Peyer's patch (tissue), 4 donors: ENCODE results near the gene MYBPH. TPM values are rescaled to one million over a fixed set of nuclear protein-coding genes. Genes with fewer than 3 reads are reported as not detected.
A peak's percentile ranks its signal among the peaks of the same experiment; 100 is the strongest.

ENCODE experiments used
- DNase-seq, 3 donors: peaks; one replicate each; pipeline ENCODE4 v3.0.0-alpha.2; 2017 to 2019
- H3K27ac ChIP-seq, 4 donors: fragments of 200-600 bp; sonication (generic); one replicate each; pipeline ENCODE4 v1.5.1; 2016 to 2019
- H3K27me3 ChIP-seq, 2 donors: fragments of 200-600 bp; sonication (generic); one replicate each; pipeline ENCODE4 v1.5.1; 2019
- H3K36me3 ChIP-seq, 3 donors: fragments of 200-600 bp; sonication (generic); one replicate each; pipeline ENCODE4 v1.5.1; 2016 to 2019
- H3K4me1 ChIP-seq, 4 donors: fragments of 200-600 bp; sonication (generic); one replicate each; pipeline ENCODE4 v1.5.1; 2016 to 2019
- H3K4me3 ChIP-seq, 4 donors: fragments of 200-600 bp; sonication (generic); 1 replicate in 3 of 4; 2 replicates in 1 of 4; pipeline ENCODE4 v1.5.1; 2016 to 2019; ENCODE audit warnings: mild to moderate bottlenecking in 1 of 4
- H3K9me3 ChIP-seq, 4 donors: fragments of 200-600 bp; sonication (generic); one replicate each; pipeline ENCODE4 v1.5.1; 2016 to 2019; ENCODE audit warnings: mild to moderate bottlenecking in 1 of 4
- CTCF ChIP-seq, 6 experiments: fragments of 450-650 bp in 4 of 6; fragments of 200-600 bp in 2 of 6; sonication (generic) in 1 of 6; IDR thresholded peaks; one replicate each; pipeline ENCODE4 v1.5.1; 2017 to 2019; ENCODE audit warnings: antibody characterized with exemption in 6 of 6, mild to moderate bottlenecking in 3 of 6, moderate library complexity in 1 of 6
- POLR2A ChIP-seq, 2 donors: fragments of 450-650 bp; IDR thresholded peaks; one replicate each; pipeline ENCODE4 v1.5.1; 2017; ENCODE audit warnings: antibody characterized with exemption in 2 of 2, mild to moderate bottlenecking in 2 of 2, moderate library complexity in 2 of 2
- total RNA-seq, 4 donors: library from RNA; depleted of rRNA; stranded (reverse); fragments of >200 nt; gene quantifications; one replicate each; pipeline ENCODE4 v1.1.0, GENCODE V29; 2016

The MYBPH gene
- total RNA-seq, 4 donors from 2014 or later: not detected

- no peak for TF ChIP-seq CTCF (IDR thresholded peaks at IDR 0.05)
- no peak for TF ChIP-seq POLR2A (IDR thresholded peaks at IDR 0.05)
- Histone ChIP-seq H3K27me3 (no peaks in the 10 kb centered on the region), H3K36me3 (no peaks in the 10 kb centered on the region), H3K27ac (no peak overlapping the region), H3K9me3 (no peaks in the 10 kb centered on the region), H3K4me1 (peaks cover 0 to 2% (median 0%) of the 10 kb centered on the region in 4 donors), H3K4me3 (no peak overlapping the region)
- peak in 1 of 3 donors; percentile 37 for DNase-seq
These were observed 208 bp upstream of the MYBPH start for GRCh38 chr1:203175827-203176241.

DNA sequence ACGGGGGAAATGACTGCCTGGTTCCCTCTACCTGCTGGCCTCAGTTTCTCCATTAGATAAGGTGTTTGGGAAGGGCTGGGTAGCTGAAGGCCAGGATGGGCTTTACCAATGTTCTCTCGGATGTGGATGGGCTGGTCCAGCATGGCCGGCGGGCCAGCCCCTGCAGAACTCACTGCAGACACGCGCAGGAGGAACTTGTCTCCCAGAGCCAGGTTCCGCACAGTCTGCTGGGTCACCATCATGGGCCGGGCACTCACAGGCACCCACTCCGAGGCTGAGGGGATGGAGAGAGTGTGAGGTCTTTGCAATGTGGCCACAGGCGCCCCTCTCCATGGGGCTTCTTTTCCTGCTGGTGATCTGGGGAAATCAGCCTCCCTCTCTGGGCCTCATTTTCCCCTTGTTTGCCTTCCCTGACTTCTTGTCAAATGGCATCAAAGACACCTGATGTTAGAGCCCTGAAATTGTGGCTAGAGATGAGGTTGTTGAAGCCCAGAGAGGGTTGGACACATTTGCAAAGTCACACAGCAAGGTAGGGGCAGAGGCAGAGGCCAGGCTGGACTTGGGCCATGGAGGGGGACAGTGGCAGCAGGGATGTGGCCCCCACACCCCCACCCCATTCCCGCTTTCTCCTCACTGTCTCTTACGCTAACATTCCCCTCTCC lies 1.2 kb downstream of the MYBPH start:
- H3K4me3 ChIP-seq: no peak overlapping the region
- no peak for DNase-seq
- peaks cover 0 to 2% (median 0%) of the 10 kb centered on the region in 4 donors for H3K4me1 ChIP-seq
- H3K36me3 ChIP-seq: no peaks in the 10 kb centered on the region
- no peaks in the 10 kb centered on the region for H3K27me3 ChIP-seq
- no peaks in the 10 kb centered on the region for H3K9me3 ChIP-seq
- H3K27ac ChIP-seq: no peak overlapping the region
- no peak for TF ChIP-seq CTCF (IDR thresholded peaks at IDR 0.05)
- no peak for TF ChIP-seq POLR2A (IDR thresholded peaks at IDR 0.05)

GRCh38 chr1:203173566-203173965 lies 2.1 kb downstream of the MYBPH start:
- Histone ChIP-seq H3K9me3 (no peaks in the 10 kb centered on the region), H3K27ac (no peak overlapping the region), H3K4me3 (no peak overlapping the region), H3K36me3 (no peaks in the 10 kb centered on the region), H3K4me1 (peaks cover 0 to 2% (median 0%) of the 10 kb centered on the region in 4 donors), H3K27me3 (no peaks in the 10 kb centered on the region)
- no peak for TF ChIP-seq CTCF (IDR thresholded peaks at IDR 0.05)
- TF ChIP-seq POLR2A (IDR thresholded peaks at IDR 0.05): no peak
- no peak for DNase-seq

- Histone ChIP-seq H3K4me1 (peaks cover 0 to 2% (median 0%) of the 10 kb centered on the region in 4 donors), H3K27ac (no peak overlapping the region), H3K36me3 (no peaks in the 10 kb centered on the region), H3K4me3 (no peak overlapping the region), H3K27me3 (no peaks in the 10 kb centered on the region), H3K9me3 (no peaks in the 10 kb centered on the region)
- no peak for DNase-seq
- TF ChIP-seq CTCF (IDR thresholded peaks at IDR 0.05): no peak
- TF ChIP-seq POLR2A (IDR thresholded peaks at IDR 0.05): no peak
These were observed 2.5 kb downstream of the MYBPH start for GRCh38 chr1:203173011-203173555.

DNA sequence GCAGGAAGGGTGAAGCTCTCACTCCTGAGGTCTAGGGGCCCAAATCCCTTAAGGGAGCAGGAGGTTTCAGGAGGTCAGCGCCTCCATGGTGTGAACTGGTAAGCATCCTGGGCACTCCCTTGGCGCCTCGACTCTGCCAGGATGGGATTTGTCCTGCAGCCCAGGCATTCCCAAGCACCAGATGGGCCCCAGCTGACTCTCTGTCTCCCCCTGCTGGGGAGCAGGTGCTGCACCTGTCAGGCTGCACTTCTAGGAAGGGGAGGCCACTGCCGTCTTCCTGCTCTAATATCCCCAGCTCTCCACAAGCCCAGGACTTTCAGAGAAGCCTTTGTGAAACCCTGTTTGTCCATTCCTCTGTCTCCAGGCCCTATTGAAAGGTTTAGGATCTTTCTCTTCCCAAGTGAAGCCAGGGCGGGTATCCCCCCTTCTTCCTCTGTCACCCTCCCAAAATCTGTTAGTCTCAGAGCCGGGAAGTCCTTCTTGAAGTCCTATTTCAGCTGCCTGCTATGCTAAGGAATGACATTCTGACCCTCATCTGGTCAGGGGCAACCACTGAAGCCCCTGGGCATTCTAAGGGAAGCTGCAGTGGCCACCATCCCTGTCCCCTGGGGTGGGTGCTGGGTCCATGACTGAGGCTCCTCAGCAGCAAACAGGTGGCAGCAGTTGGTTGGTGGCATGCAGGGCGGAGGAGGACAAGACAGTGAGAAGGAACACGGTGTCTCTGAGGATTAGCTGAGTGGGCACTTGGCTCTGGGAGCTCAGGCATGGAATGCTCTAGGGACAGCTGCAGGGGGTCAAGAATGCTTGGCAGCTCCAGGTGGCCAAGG lies 3.2 kb downstream of the MYBPH start:
- H3K27ac ChIP-seq: no peak overlapping the region
- TF ChIP-seq CTCF (IDR thresholded peaks at IDR 0.05) (peak in 5 of 6 experiments; percentile 30 to 78 (median 74)), POLR2A (IDR thresholded peaks at IDR 0.05) (no peak)
- H3K4me3 ChIP-seq: no peak overlapping the region
- H3K4me1 ChIP-seq: peaks cover 0 to 2% (median 0%) of the 10 kb centered on the region in 4 donors
- H3K9me3 ChIP-seq: no peaks in the 10 kb centered on the region
- peak; percentile 22 to 75 (median 64) for DNase-seq
- H3K36me3 ChIP-seq: no peaks in the 10 kb centered on the region
- no peaks in the 10 kb centered on the region for H3K27me3 ChIP-seq
